NCI-H524 treated with DMSO at 0.1 percent for 48 hours (cell line): Measurements from ENCODE around the gene BICRA.

Experiments used
- DNase-seq: peaks from one replicate; lab custom pipeline; 2025; lab: John Stamatoyannopoulos, UW

The BICRA gene

DNA sequence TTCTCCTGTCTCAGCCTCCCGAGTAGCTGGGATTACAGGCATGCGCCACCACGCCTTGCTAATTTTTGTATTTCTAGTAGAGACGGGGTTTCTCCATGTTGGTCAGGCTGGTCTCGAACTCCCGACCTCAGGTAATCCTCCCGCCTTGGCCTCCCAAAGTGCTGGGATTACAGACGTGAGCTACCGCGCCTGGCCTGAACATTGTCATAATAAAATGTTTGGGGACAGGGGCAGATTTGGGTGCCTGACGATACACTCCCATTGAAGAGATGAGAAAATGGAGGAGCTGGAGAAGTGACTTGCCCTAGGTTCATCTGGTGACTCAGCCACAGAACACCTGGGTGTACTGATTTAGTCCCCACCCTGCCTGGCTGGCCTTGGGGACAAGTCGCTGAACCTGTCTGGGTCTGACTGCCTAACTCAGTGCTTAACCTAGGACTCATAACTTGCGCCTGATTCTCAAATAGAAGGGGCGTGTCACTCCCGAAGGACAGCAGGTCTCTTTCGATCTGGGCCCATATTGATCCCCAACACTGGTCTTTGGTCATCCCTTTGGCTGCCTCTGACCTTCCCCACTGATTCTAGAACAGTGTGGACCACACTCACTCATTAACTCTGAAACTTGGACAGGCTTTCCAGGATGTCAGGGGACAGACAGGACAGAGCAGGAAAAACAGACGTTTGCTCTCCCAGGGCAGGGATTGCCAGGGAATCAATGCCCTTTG, 7.6 kb upstream of the BICRA start:
- no peak for DNase-seq

DNA sequence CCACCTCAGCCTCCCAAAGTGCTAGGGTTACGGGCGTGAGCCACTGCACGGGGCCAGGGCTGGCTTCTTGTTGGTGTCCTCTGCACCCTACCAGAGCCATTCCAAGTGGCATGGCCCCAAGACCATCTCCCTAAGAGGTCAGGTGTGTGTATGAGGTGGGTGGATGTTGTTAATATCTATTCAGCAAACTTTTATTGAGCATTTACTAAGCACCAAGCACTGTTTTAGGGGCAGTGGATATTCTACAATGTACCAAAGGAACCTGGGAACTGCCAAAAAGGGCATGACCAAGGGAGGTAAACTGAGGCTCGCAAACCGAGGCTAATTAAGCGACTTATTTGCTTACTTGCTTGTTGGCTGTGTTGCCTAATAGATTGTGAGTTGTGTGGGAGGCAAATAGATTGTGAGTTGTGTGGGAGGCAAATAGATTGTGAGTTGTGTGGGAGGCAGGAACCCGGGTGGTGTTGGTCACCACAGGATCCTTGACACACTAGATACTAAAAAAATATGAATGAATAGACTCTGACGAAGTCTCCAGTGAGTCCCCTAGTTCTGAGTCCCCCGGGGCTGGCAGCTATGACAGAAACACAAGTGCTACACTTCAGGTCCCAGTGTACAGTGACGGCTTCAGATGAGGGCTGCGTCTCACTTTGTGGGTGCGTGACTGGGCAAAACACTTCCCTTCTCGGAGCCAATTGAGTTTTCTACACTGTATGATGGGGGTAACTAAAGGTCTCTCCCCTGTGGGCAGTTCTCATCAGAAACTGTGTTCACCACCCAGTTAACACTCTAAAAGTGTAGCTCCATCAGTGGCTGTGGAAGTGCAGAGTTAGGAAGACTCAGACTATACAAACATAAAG, 5.0 kb upstream of the BICRA start:
- DNase-seq = no peak

DNA sequence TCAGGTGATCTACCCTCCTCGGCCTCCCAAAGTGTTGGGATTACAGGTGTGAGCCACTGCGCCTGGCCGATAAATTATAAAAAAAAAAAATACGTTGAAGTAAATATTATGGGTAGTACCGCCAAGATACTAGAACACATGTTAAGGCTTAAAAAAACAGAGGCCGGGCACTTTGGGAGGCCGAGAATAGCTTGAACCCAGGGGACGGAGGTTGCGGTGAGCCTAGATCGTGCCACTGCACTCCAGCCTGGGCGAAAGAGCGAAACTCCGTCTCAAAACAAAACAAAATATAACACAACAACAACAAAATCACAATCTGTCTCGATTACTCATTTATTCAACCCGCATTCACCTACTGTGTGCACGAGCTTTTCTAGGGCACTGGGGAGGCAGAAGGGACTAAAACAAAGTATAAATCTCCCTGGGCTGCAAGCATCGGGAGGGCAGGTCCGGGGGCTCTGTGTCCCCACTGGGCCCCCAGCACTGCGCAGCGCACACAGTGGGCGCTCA, 1.3 kb upstream of the BICRA start:
- no peak for DNase-seq

DNA sequence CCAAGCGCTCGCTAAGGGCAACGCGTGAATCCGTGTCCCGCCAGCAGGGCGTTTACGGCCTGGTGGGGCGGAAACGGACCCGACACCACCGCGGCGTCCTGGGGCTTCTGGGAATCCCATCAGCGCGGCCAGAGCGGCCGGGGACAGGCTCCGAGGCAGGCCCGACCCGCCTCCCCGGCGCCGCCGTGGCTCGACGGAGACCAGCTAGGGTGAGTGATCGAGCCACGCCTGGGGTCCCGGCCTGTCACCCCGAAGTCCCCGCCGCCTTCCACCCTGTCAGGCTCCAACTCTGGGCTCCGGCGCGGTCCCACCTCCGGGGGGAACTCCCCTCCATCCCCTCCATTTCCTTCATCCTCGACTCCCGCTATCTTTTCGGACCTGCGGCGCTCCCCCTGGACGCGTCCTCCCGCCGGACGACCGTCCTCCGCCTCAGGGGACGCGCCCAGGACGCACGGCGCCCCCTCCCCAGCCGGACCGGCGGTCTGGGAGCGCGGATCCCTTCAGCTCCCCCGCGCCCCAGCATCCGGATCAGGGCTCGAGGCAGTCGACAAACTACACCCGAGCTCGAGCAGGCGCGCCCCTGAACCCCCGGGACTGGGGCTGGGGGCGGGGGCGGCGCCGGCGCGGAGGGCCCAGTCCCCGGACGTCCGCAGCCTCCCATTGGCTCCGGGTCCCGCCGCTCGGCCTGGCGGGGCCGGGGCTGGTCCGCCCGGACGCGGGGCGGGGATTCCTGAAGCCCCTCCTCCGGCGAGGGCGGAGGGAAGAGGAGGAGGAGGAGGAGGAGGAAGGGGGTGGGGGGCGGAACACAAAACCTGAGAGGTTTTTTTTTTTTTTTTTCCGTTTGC, 638 bp upstream of the BICRA start:
- peak; percentile 17 for DNase-seq

DNA sequence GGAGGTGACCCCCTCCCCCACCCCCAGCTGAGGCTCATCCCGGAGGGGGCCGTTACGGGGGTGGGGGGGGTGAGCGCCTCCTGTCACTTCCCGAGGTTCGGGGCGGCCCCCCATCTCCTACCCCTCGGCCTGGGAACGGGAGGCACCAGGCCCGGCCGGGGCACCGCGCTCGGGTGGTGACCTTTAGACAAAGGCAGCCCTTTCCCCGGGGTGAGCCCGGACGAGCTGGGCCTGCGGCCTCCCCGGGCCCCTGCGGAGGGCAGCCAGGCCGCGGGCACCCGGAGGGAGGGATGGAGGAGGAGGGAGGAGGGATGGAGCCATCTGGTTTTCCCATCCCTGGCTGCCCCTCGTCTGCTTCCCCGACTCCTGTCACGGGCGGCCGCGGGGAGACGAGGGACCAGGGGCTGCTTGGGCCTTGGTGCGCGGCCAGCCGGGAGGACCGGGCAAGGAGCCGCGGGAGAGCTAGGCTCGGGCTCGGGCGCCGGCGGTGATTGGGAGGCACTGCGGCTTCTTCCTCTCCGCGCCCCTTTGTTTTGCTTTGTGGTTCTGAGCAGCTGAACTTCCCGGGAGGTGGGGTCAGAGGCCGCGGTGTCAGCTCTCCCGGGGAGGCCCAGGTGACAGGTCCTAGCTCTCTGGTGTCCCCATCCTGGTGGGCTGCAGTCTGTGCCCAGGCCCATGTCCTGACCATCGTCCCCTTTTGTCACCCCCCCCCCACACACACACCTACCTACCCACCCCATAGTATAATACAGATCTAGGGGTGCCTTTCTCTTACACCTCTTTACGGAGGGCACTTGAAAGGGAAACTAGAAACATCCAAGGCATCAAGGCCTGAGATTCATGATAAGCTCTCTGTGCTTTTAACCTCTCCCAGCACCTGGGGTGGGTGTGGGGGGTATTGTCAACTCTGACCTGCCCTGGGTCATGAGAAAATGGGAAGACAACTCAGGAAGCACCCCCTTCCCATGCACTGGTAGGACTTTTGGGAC, 1.3 kb downstream of the BICRA start:
- DNase-seq = peak; percentile 7

DNA sequence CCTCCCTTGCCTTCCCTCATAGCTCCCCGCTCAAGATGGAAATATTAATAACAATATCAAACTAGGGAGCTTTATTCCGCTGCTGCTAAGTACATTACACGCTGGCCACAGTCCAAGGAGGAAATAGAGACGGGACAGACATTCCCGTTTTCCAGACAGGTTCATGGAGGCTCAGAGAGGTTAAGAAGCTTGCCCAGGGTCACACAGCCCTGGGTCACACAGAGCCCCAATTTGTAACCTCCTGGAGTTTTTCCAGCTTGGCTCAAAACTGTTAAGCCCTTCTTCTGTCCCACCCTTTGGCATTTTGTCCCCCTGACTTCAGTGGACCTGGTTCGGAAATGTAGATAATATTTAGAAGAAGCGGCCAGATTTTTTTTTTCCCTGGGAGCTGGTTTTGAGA, 2.0 kb downstream of the BICRA start:
- DNase-seq = no peak

DNA sequence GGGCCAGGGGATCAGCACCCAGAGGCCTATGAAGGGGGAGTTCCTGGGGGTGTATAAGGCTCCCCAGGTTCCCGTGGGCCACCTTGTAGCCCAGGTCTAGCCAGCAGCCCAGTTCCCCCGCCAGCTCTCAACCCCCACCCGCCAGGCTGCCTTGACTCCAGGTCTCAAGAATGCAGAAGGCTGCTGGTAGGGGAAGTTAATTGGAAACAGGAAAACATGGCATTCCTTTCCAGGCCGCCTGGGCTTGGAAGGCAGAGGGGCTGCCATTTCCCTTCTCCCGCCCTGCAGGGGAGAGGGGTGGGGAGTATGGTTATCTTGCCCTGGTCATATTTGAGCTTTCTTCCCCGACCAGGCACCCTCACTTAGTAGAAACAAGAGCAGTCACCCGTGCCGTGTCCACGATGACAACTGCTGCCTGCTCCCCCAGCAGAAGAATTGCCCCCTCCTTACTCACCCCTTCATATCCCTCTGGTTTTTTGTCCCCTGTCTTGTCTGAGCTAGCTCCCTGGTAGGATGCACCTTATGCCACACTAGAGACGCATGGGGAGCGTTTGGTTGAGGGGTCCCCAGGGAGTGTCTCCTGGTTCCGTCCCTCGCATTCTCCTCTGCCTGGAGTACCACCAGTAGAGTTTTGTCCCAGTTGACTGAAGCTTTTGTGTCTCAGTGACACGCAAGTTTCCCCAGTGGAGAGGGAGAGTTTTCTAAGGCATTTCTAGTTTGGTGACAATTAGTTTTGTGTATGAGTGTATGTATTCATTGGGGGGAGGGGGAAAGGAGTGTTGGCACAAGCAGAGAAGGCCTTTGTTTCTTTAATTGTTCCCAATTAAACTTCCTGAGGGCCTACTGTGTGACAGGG, 4.5 kb downstream of the BICRA start:
- no peak for DNase-seq

DNA sequence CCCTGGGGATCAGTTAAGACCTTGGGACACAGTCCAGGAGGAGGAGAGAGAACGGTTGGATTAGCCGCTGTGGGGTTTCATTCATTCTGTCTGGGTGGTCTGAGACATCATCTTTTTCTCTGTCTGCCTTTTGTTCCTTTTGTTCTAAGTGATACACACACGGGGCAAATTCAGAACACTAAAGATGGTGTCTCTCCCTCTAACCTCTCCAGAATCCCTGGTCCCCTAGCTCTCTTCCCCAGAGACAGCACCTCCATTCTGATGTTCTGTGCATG, 5.0 kb downstream of the BICRA start:
- no peak for DNase-seq

DNA sequence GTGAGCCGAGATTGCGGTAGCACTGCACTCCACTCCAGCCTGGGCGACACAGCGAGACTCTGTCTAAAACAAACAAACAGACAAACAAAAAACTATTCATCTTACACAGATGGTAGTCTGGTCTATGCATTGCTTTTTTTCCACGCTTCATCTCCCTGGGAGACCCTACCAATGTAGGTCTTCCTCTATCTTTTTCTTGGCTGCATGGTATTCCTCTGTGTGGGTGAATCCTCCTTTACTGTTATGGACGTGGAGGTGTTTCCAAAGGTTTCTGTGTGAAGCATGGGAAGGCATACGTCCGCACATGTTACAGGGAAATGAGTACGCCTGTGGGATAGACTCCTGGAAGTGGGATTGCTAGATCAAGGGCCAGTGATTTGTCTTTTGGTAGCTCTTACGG, 5.6 kb downstream of the BICRA start:
- no peak for DNase-seq

DNA sequence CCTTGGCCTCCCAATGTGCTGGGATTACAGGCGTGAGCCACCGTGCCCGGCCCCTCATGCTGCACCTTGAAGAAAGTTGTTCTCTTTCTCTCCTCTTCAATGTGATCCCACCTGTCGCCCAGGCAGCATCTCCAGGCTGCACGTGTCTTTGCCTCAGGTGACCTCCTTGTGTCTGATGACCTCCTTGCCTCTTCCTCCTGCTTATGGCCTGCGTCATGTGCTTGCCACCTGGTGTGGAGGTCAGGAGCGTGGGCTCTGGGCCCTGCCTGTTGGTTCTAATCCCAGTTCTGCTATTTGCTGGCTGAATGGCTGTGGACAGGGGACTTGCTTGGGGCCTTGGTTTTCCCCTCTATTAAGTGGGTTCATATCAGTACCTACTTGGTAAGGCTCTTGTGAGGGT, 6.3 kb downstream of the BICRA start:
- DNase-seq = no peak

DNA sequence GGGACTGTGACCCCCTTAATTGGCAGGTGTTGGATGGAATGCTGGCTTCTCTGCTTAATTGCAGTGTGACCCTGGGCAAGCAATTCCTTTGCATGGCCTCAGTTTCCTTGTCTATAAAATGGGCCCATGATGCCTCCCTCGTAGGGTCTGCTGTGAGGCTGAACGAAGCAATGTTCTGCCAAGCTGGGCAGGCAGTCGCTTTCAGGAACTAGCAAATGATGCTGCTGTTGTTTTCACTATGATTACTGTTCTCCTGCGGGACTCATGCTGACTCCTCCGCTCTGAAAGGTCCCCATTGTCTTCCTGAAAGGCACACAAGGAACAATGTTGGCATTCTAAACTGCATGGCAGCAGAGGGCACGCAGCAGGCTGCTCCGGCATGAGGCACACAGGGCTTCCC, 6.8 kb downstream of the BICRA start:
- no peak for DNase-seq

DNA sequence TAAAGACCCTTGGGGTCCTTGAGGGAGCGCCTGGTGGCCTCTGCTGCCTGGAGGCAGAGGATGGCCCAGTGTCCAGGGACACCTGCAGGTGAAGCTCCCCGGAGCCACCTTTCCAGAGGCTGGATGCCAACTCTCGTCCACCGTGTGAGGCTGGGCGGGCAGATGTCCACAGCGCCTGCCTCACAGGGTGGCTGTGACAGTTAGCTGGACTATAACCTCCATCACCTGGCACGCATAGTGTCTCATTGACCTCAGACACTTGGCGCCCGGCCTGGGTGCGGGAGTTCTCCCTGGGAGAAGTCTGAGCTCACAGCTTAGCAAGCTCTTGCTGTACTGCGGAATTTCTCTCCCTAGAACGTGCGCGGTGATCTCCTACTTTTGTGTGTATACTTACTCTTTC, 9.8 kb downstream of the BICRA start:
- no peak for DNase-seq

DNA sequence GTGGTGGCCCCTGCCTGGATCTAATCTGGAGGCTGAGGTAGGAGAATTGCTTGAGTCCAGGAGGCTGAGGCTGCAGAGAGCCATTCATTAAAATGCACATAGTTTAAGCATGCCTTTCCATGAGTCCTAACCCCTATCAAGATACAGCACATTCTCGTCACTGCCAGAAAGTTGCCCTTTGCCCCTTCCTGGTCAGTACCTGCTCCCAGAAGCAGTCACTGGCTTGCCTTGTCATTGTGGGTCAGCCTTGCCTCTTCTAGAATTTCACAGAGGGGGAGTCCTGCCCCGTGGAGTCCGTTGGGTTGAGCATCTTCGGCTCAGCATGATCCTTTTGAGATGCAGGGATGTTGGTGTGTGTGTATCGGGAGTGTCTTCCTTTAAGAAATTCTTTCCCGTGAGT, 10.8 kb downstream of the BICRA start:
- no peak for DNase-seq

DNA sequence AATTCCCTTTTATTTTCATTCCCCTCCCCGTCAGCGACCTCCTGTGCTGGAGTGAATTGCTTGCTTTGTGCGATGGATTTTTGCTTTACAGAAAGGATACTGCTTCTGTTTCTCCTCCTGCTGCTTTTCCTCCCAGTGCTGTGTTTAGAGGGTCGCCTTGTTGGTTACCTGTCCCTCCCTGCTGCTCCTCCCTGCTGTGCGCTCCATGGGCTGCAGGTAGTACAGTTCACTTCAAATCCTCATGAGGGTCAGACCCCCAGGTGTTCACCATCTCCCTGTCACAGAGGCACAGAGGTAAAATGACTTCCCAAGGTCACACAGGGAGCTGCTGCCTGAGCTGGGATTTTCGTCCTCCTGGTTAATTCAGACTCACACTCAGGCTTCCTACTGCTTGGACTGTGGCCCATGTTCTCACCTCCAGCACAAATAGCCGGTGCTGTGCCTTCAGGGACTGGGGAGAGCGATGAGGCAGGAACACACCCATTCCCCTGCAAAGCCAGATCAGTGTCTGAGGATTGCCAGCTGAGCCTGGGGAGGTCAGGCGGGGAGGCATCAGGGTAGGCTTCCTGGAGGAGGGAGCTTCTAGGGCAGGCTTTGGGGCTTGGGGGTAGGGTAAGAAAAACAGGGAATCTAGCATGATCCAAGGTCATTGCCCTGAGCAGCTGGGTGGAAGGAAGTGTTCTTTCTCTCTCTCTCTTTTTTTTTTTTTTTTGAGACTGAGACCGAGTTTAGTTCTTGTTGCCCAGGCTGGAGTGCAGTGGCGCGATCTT, 14.4 kb downstream of the BICRA start:
- DNase-seq = no peak

DNA sequence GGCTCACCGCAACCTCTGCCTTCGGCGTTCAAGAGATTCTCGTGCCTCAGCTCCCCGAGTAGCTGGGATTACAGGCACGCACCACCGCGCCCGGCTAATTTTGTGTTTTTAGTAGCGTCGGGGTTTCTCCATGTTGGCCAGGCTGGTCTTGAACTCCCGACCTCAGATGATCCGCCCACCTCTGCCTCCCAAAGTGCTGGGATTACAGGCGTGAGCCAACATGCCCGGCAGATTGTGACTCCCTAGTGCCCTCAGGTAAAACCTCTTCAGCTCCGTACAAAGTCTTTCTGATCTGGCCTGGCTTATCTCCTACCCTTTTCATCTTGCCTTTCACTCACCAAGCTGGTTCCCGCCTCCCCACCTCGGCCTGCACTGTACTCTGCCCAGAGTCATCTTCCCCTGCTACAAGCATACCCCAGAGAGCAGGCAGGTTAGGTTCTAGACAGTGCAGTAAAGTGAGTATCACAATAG, 15.0 kb downstream of the BICRA start:
- no peak for DNase-seq

DNA sequence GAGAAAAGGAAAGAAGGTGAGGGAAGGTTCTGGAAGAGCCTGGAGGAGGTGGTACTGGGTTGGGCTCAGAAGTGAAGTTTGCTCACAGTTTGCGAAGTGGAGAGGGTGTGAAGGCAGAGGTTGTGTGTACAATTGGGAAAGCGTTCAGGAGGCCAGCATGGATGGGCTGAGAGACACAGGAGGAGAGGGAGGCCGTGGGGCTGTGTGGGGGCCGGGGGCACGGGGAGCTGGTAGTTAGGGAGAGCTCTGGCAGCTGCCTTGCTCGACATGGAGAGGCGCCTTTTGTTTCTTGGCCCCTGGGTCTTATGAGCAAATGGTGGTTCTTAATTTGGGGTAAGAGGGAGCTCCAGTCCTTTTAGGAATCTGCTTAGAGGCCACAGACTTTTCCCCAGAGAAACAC, 16.7 kb downstream of the BICRA start:
- no peak for DNase-seq

DNA sequence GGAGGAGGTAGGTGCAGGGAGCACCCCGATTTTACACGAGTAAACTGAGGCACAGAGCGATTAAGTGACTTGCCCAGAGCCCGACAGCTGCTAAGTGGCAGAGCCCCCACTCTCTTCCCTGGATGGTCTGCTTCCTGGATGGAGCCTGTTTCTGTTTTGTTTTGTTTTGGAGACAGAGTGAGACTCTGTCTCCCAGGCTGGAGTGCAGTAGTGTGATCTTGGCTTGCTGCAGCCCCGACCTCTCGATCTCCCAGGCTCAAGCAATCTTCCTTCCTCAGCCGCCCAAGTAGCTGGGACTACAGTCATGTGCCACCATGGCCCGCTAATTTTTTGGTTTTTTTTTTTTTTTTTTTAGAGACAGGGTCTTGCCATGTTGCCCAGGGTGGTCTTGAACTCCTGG, 17.3 kb downstream of the BICRA start:
- DNase-seq = no peak

DNA sequence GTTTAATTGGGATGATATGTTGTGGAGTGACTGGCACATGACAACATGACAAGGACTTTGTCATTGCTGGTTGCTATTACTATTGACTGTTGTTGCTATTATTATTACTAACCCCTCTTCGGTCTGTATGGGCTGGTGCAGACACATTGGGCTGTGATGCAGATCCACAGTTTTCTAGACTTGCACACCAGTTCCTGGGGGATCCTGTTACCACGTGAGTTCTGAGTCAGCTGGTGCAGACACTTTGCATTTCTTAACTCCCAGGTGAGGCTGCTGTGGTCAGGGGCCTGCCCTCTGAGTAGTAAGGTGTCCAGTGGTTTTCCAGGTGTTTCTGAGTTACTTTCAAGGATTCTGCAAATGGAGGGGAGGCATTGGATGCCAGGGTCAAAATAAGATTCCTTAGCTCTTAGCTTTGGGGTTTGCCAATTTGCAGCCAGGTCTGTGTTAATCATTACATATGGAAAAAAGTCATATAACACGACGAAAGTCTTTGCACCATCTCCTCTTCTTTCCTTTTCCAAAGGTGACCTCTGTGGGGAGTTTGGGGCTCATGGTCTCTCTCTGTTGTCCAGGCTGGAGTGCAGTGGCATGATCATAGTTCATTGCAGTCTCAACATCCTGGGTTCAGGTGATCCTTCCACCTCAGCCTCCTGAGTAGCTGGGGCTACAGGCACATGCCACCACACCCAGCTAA, 19.3 kb downstream of the BICRA start:
- no peak for DNase-seq

DNA sequence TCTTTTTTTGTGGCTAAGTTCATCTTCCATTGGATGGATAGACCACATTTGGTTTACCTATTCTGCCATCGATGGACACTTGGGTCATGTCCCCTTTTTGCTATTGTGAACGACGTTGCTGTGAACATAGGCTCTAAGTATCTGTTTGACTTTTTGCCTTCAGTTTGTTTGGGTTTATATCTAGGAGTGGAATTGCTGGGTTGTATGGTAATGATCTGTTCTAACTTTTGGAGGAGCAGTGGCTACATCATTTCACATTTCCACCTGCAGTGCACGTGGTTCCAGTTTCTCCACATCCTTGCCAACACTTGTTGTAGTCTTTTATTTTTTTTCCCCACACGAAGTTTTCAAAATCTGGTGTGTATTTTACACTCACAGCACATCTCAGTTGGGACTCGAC, 21.7 kb downstream of the BICRA start:
- DNase-seq = no peak
